GM21360 (cell line): ENCODE results near the gene VPS37B.

ENCODE experiments used
- ATAC-seq: cut with Tn5 transposase; IDR thresholded peaks from one replicate; pipeline ENCODE4 v1.9.1; 2021; ENCODE audit warnings: mild to moderate bottlenecking, moderate library complexity; ENCODE audit not compliant: unreplicated experiment

Gene VPS37B

GRCh38 chr12:122855071-122855829 lies 40.7 kb downstream of the VPS37B start:
- ATAC-seq = no peak

- no peak for ATAC-seq
Measured at GRCh38 chr12:122854554-122854953, 41.4 kb downstream of the VPS37B start.

- ATAC-seq = no peak
Measured at GRCh38 chr12:122853582-122854245, 42.2 kb downstream of the VPS37B start.

- ATAC-seq = no peak
Measured at GRCh38 chr12:122852336-122853275, 43.3 kb downstream of the VPS37B start.

GRCh38 chr12:122851820-122852219 lies 44.1 kb downstream of the VPS37B start:
- no peak for ATAC-seq

GRCh38 chr12:122850695-122851350 lies 45.1 kb downstream of the VPS37B start:
- ATAC-seq = no peak

GRCh38 chr12:122850048-122850445 lies 45.9 kb downstream of the VPS37B start:
- ATAC-seq = no peak

- ATAC-seq = no peak
Measured at GRCh38 chr12:122849352-122850047, 46.4 kb downstream of the VPS37B start.

GRCh38 chr12:122848471-122849351 lies 47.2 kb downstream of the VPS37B start:
- ATAC-seq = no peak

- no peak for ATAC-seq
Measured at GRCh38 chr12:122847921-122848421, 48.0 kb downstream of the VPS37B start.

GRCh38 chr12:122847516-122847836 lies 48.4 kb downstream of the VPS37B start:
- no peak for ATAC-seq

GRCh38 chr12:122846622-122847515 lies 49.1 kb downstream of the VPS37B start:
- ATAC-seq = no peak

- ATAC-seq = no peak
Measured at GRCh38 chr12:122845865-122846621, 49.9 kb downstream of the VPS37B start.

GRCh38 chr12:122845041-122845864 lies 50.7 kb downstream of the VPS37B start:
- ATAC-seq = no peak

GRCh38 chr12:122844366-122844971 lies 51.5 kb downstream of the VPS37B start:
- ATAC-seq = no peak

- ATAC-seq = no peak
Measured at GRCh38 chr12:122843455-122843854, 52.5 kb downstream of the VPS37B start.
